GM21381 (cell line): Measurements from ENCODE around the gene CNKSR3.

ENCODE experiments used
- ATAC-seq: cut with Tn5 transposase; IDR thresholded peaks from one replicate; pipeline ENCODE4 v1.9.1; 2021; ENCODE audit warnings: mild to moderate bottlenecking, moderate library complexity; ENCODE audit not compliant: unreplicated experiment

CNKSR3 gene

GRCh38 chr6:154503658-154504057, 6.8 kb downstream of the CNKSR3 start:
- no peak for ATAC-seq

GRCh38 chr6:154502553-154502952, 7.9 kb downstream of the CNKSR3 start:
- no peak for ATAC-seq

- no peak for ATAC-seq
Measured at GRCh38 chr6:154501578-154501868, 9.0 kb downstream of the CNKSR3 start.

GRCh38 chr6:154500769-154501577, 9.5 kb downstream of the CNKSR3 start:
- no peak for ATAC-seq

- no peak for ATAC-seq
Measured at GRCh38 chr6:154499855-154500589, 10.5 kb downstream of the CNKSR3 start.

- ATAC-seq: no peak
Measured at GRCh38 chr6:154498340-154498934, 12.0 kb downstream of the CNKSR3 start.

- ATAC-seq: no peak
Measured at GRCh38 chr6:154496793-154497517, 13.5 kb downstream of the CNKSR3 start.

GRCh38 chr6:154496186-154496585, 14.3 kb downstream of the CNKSR3 start:
- ATAC-seq: no peak

- no peak for ATAC-seq
Measured at GRCh38 chr6:154494592-154495311, 15.7 kb downstream of the CNKSR3 start.

GRCh38 chr6:154491567-154492470, 18.7 kb downstream of the CNKSR3 start:
- ATAC-seq: no peak

- no peak for ATAC-seq
Measured at GRCh38 chr6:154489822-154490221, 20.7 kb downstream of the CNKSR3 start.

GRCh38 chr6:154488802-154489437, 21.6 kb downstream of the CNKSR3 start:
- no peak for ATAC-seq

GRCh38 chr6:154488248-154488593, 22.3 kb downstream of the CNKSR3 start:
- ATAC-seq: no peak

GRCh38 chr6:154487367-154488247, 22.9 kb downstream of the CNKSR3 start:
- ATAC-seq: no peak

- no peak for ATAC-seq
Measured at GRCh38 chr6:154485815-154486214, 24.7 kb downstream of the CNKSR3 start.

- no peak for ATAC-seq
Measured at GRCh38 chr6:154484942-154485341, 25.5 kb downstream of the CNKSR3 start.

- no peak for ATAC-seq
Measured at GRCh38 chr6:154482858-154483257, 27.6 kb downstream of the CNKSR3 start.

GRCh38 chr6:154481521-154482013, 28.9 kb downstream of the CNKSR3 start:
- no peak for ATAC-seq
